GM18520 (cell line): Measurements from ENCODE around the gene SCOC.
A peak's percentile ranks its signal among the peaks of the same experiment; 100 is the strongest.
"Not testable (repeated sequence)": the region's sequence is repeated elsewhere in the genome, so short reads cannot be mapped to it uniquely, and the experiment has no call there.

Source experiments
- ATAC-seq: cut with Tn5 transposase; IDR thresholded peaks from one replicate; pipeline ENCODE4 v1.9.1; 2021; ENCODE audit not compliant: unreplicated experiment

Gene SCOC

GRCh38 chr4:140359562-140360427 lies 13.7 kb upstream of the SCOC start:
- ATAC-seq: peak; percentile 76

GRCh38 chr4:140361099-140361498 lies 12.3 kb upstream of the SCOC start:
- no peak for ATAC-seq

- no peak for ATAC-seq
These were observed 10.4 kb upstream of the SCOC start for GRCh38 chr4:140363051-140363450.

GRCh38 chr4:140363558-140363957 lies 9.9 kb upstream of the SCOC start:
- ATAC-seq: no peak

- ATAC-seq: no peak
These were observed 5.7 kb upstream of the SCOC start for GRCh38 chr4:140367738-140368137.

GRCh38 chr4:140368686-140369085 lies 4.8 kb upstream of the SCOC start:
- no peak for ATAC-seq

GRCh38 chr4:140372751-140373327 lies 607 bp upstream of the SCOC start:
- ATAC-seq: peak; percentile 39

- ATAC-seq: no peak
These were observed 658 bp downstream of the SCOC start for GRCh38 chr4:140374130-140374477.

GRCh38 chr4:140382732-140383131 lies 9.3 kb downstream of the SCOC start:
- ATAC-seq: no peak

- no peak for ATAC-seq
These were observed 14.6 kb downstream of the SCOC start for GRCh38 chr4:140388015-140388414.

GRCh38 chr4:140395668-140396067 lies 22.2 kb downstream of the SCOC start:
- no peak for ATAC-seq

- no peak for ATAC-seq
These were observed 26.7 kb downstream of the SCOC start for GRCh38 chr4:140400111-140400510.

GRCh38 chr4:140406292-140406691 lies 32.8 kb downstream of the SCOC start:
- no peak for ATAC-seq

- no peak for ATAC-seq
These were observed 35.5 kb downstream of the SCOC start for GRCh38 chr4:140408974-140409373.

GRCh38 chr4:140413130-140413969 lies 39.9 kb downstream of the SCOC start:
- ATAC-seq: not testable (repeated sequence)

- no peak for ATAC-seq
These were observed 49.7 kb downstream of the SCOC start for GRCh38 chr4:140423106-140423505.

- no peak for ATAC-seq
These were observed 53.2 kb downstream of the SCOC start for GRCh38 chr4:140426610-140427105.

- peak; percentile 63 for ATAC-seq
These were observed 53.9 kb downstream of the SCOC start, which contains the start of gene CLGN for GRCh38 chr4:140427106-140427918. Gene CLGN, minus strand, starts transcription at chr4:140427648. Its CDS starts 14,570 bp downstream, at chr4:140413078.

GRCh38 chr4:140427919-140428471 lies 54.5 kb downstream of the SCOC start:
- ATAC-seq: no peak
